Right renal cortex interstitium (tissue), 3 donors: ENCODE measurements around the gene INSM2. TPM values are rescaled to one million over a fixed set of nuclear protein-coding genes. Genes with fewer than 3 reads are reported as not detected.
A peak's percentile ranks its signal among the peaks of the same experiment; 100 is the strongest.

Experiments used
- DNase-seq, 3 donors: peaks; one replicate each; pipeline ENCODE4 v3.0.0-alpha.2; 2013; ENCODE audit warnings: low read depth in 3 of 3, low spot score in 2 of 3
- polyA plus RNA-seq, 3 donors: library from polyadenylated mRNA; unstranded; fragments of 120-200 nt; gene quantifications; one replicate each; pipeline ENCODE4 v1.2.1, GENCODE V29; 2013; ENCODE audit not compliant: insufficient read length in 3 of 3

Gene INSM2
- polyA plus RNA-seq: not detected

- peak in 1 of 3 donors; percentile 18 for DNase-seq
Measured at GRCh38 chr14:35533357-35534207, at the start of gene INSM2. INSM2 (plus strand) TSS chr14:35534164; CDS start chr14:35534253, 89 bp downstream.

- DNase-seq: no peak
Measured at GRCh38 chr14:35492569-35493014, 41.4 kb upstream of the INSM2 start.

DNA sequence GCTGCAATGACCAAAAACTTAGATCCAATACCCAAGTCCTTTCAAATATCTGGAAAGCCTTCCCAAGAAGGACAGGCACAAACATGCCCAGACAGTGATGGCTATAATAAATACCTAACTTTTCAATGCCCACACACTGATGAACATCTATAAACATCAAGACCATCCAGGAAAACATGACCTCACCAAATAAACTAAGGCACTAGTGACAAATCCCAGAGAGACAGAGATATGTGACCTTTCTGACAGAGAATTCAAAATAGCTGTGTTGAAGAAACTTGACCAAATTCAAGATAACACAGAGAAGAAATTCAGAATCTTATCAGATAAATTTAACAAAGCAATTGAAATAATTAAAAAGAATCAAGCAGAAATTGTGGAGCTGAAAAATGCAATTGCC, 38.7 kb upstream of the INSM2 start:
- no peak for DNase-seq

GRCh38 chr14:35499180-35499579, 34.8 kb upstream of the INSM2 start:
- no peak for DNase-seq

DNA sequence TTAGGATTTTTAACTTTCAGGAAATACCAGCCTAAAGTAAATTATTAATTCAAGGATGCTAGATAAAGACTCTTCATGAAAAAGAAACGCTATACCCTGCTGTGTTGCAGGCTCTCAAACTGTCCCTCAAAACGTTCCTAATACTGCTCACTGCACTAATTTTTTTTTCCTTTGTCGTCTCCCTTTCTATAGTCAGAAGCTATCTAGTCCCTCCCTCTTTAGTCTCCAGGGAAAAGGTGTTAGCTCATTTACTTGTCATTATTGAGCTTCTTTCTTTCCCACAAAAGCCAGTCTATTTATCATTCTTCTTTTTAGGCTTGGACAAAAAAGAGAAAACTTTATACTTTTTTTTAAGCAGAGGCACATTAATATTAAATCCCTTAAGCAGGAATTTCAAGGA, 30.3 kb upstream of the INSM2 start:
- no peak for DNase-seq

DNA sequence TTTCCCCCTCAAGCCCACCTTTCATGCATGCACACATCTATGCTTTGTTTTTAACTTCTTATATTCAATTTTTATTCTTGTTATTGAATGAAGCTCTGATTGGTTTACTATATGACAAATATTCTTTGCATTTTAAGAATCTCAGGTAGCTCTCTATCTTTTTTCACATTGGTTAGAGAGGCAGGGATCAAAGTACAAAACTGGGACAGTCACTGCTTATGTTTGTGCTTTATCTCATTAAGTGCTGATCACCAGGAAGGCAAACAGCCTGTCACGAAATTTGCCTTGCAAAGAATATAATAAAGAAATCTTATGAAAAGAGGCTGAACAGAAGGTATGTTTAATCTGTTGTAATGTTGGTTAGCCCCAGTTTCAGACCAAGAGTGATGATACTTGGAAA, 29.7 kb upstream of the INSM2 start:
- DNase-seq: no peak

- no peak for DNase-seq
Measured at GRCh38 chr14:35506461-35506860, 27.5 kb upstream of the INSM2 start.

DNA sequence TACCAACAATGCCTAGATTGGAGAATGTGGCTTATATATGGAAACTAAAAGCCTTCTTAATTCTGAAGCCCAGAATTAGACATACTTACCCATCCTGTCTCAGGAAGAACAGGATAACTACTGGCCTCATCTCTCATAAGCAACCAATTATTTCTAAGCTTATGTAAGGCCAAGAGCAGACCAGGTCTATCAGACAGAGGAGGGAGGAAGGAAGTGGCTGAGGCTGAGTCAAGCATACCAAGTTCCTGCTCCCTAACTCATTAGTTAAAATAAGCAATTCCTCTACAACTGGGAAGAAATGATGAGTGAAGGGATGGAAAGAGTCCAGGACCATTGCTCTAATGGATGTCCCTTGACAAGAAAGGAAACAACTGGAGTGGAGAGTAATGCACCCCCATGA, 27.0 kb upstream of the INSM2 start:
- DNase-seq: no peak

GRCh38 chr14:35509846-35510245, 24.1 kb upstream of the INSM2 start:
- no peak for DNase-seq

GRCh38 chr14:35512765-35513164, 21.2 kb upstream of the INSM2 start:
- no peak for DNase-seq

- no peak for DNase-seq
Measured at GRCh38 chr14:35515916-35516315, 18.0 kb upstream of the INSM2 start.

DNA sequence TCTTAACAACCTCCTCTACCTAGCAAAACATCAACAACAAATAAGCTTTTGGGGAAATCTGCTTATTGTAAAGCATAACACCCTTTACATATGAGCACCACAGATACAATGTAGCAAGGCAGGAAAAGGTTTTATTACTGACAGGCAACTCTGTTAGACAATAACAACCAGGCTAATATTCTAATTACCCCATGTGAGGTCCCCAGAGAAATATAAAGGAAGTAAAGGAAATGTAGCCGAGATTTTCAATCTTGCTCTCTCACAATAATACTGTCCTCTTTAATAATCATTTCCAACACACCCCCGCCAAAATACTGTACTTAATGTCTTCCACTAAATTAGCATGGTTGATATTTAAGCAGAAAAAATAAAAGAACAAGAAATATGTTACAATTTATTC, 14.0 kb upstream of the INSM2 start:
- no peak for DNase-seq

GRCh38 chr14:35525695-35526094, 8.3 kb upstream of the INSM2 start:
- DNase-seq: no peak

- no peak for DNase-seq
Measured at GRCh38 chr14:35526962-35527361, 7.0 kb upstream of the INSM2 start.

- no peak for DNase-seq
Measured at GRCh38 chr14:35531960-35532747, 1.8 kb upstream of the INSM2 start.

- no peak for DNase-seq
Measured at GRCh38 chr14:35532783-35533356, 1.1 kb upstream of the INSM2 start.

DNA sequence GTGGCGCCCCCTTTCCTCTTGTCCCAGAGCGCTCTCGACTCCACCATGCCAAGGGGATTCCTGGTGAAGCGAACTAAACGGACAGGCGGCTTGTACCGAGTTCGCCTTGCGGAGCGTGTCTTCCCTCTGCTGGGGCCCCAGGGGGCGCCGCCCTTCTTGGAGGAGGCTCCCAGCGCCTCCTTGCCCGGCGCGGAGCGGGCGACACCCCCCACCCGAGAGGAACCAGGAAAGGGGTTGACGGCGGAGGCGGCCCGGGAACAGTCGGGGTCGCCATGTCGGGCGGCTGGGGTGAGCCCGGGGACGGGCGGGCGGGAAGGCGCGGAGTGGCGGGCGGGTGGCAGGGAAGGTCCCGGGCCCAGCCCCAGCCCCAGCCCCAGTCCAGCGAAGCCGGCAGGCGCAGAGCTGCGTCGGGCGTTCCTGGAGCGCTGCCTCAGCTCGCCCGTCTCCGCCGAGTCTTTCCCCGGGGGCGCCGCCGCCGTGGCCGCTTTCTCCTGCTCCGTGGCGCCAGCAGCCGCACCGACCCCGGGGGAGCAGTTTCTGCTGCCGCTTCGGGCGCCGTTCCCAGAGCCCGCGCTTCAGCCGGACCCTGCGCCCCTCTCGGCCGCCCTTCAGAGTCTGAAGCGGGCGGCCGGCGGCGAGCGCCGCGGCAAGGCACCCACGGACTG, 376 bp downstream of the INSM2 start:
- no peak for DNase-seq

GRCh38 chr14:35534873-35535482, 1.0 kb downstream of the INSM2 start:
- DNase-seq: peak; percentile 55 to 67 (median 65)

GRCh38 chr14:35535483-35536112, 1.6 kb downstream of the INSM2 start:
- DNase-seq: no peak

- no peak for DNase-seq
Measured at GRCh38 chr14:35539969-35540368, 6.0 kb downstream of the INSM2 start.
